Cardiac muscle cell (in vitro differentiated cells and primary cell): ENCODE data around the gene AOPEP. TPM values are rescaled to one million over a fixed set of nuclear protein-coding genes. Genes with fewer than 3 reads are reported as not detected.

Source experiments
- DNase-seq, 2 donors: peaks; one replicate each; pipeline versions ENCODE4 v3.0.0 to v3.0.0-alpha.2; 2010 to 2017; ENCODE audit warnings: low read depth in 1 of 2, low spot score in 1 of 2
- H3K27ac ChIP-seq: fragments of 200-600 bp; sonication (generic); 2 replicates; pipeline ENCODE4 v1.5.1; 2016
- H3K27me3 ChIP-seq: fragments of 200-600 bp; sonication (generic); 2 replicates; pipeline ENCODE4 v1.6.0; 2016; ENCODE audit warnings: control low read depth
- H3K36me3 ChIP-seq: fragments of 200-600 bp; sonication (generic); 2 replicates; pipeline ENCODE4 v1.5.1; 2016; ENCODE audit warnings: control low read depth
- H3K4me1 ChIP-seq: fragments of 200-600 bp; sonication (generic); 2 replicates; pipeline ENCODE4 v1.8.1; 2017; ENCODE audit warnings: low read depth, mild to moderate bottlenecking, mixed run types
- H3K4me3 ChIP-seq: fragments of 200-600 bp; sonication (generic); 2 replicates; pipeline ENCODE4 v1.5.1; 2016; ENCODE audit warnings: mild to moderate bottlenecking
- H3K9me3 ChIP-seq: fragments of 200-600 bp; sonication (generic); 2 replicates; pipeline ENCODE4 v1.5.1; 2017; ENCODE audit warnings: low read depth, mild to moderate bottlenecking, control low read depth
- CTCF ChIP-seq: IDR thresholded peaks from 2 replicates; pipeline ENCODE4 v1.5.1; 2012; ENCODE audit warnings: low read depth, mild to moderate bottlenecking, low read length
- polyA plus RNA-seq: library from polyadenylated mRNA; unstranded; fragments of >200 nt; fragmentation: Nextera tagmentation; extraction: Ambion mirVana; gene quantifications from 2 replicates; pipeline ENCODE4 v1.2.1, GENCODE V29; 2016
- total RNA-seq: library from RNA; depleted of rRNA; stranded (reverse); fragments of >200 nt; gene quantifications from 2 replicates; pipeline ENCODE4 v1.2.3, GENCODE V29; 2016

Gene AOPEP
- total and polyA plus RNA-seq, 2 experiments from 2014 or later = 46.8 to 88.7 TPM

GRCh38 chr9:94812343-94812742 is 85.8 kb downstream of the AOPEP start:
- Histone ChIP-seq H3K27ac (no peak overlapping the region), H3K9me3 (no peaks in the 10 kb centered on the region), H3K27me3 (no peaks in the 10 kb centered on the region), H3K36me3 (no peaks in the 10 kb centered on the region), H3K4me1 (peaks cover 3% of the 10 kb centered on the region), H3K4me3 (no peak overlapping the region)
- TF ChIP-seq CTCF = no peak
- DNase-seq = peak in 1 of 2 donors; percentile 76

DNA sequence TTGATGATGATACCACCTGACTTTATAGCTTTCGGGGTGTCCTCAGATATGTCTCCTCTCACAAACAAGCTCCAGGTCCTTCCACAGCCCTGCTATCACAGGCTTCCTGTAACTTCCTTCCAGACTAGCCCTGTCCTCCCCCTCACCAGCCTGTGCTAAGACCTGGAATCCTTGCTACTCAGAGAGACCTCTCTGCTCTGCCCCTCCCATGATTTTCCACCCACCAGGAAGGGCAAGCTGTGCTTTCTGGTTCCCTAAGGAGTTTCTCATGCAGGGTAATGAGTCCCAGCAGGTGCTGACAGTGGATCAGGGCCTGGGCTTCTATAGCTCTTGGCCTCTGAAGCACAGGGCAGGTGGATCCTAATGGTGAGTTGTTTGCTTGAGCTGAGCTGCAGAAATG is 86.9 kb downstream of the AOPEP start:
- Histone ChIP-seq H3K4me3 (no peak overlapping the region), H3K9me3 (no peaks in the 10 kb centered on the region), H3K27ac (no peak overlapping the region), H3K4me1 (peaks cover 3% of the 10 kb centered on the region), H3K36me3 (no peaks in the 10 kb centered on the region), H3K27me3 (no peaks in the 10 kb centered on the region)
- no peak for TF ChIP-seq CTCF
- DNase-seq = no peak

DNA sequence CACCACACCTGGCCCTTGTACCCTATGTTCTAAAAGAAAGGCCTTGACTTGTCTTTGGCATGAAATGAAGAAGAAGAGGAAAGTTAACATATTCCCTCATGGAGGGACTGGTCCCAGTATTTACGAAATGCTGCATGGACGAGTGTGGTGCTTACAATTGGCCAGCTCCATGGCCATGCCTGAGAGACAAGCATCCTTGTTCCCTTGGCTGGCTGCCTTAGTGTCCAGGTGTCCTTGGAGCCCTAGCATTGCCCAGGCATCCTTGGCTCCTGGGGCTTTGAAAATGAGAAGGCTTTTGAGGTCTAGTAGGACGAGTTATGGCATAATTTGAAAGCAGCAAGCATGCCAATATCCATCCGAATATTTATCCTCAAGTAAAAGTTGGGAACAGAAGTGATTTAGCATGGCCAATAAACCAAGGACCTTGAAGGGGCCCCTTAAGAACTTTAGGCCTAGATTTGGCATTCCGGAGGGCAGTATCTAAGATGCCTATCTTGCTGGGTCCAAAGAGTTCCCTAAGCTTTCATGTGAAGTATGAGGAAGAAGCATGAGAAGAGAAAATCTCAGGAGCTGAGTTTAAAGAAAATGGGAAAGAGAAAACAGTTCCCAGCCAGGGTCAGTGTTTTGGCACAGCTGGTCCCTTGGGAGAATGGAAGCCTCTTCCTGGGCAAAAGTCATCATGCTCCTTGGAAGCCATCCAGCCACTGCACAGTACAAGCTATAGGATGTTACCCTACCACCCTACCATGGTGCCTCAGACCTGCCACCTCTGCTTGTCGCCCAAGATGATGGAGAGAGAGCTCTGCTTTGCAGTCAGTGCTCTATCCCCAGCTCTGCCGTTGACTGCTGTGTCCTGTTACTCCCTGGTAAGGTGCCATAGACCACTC is 91.0 kb downstream of the AOPEP start:
- no peak overlapping the region for H3K27ac ChIP-seq
- no peaks in the 10 kb centered on the region for H3K36me3 ChIP-seq
- no peaks in the 10 kb centered on the region for H3K9me3 ChIP-seq
- no peak overlapping the region for H3K4me3 ChIP-seq
- no peaks in the 10 kb centered on the region for H3K27me3 ChIP-seq
- no peak for TF ChIP-seq CTCF
- peaks cover 20% of the 10 kb centered on the region for H3K4me1 ChIP-seq
- no peak for DNase-seq

- no peaks in the 10 kb centered on the region for H3K27me3 ChIP-seq
- H3K4me3 ChIP-seq = no peak overlapping the region
- H3K36me3 ChIP-seq = no peaks in the 10 kb centered on the region
- no peak for DNase-seq
- peaks cover 20% of the 10 kb centered on the region for H3K4me1 ChIP-seq
- H3K27ac ChIP-seq = no peak overlapping the region
- no peaks in the 10 kb centered on the region for H3K9me3 ChIP-seq
- no peak for TF ChIP-seq CTCF
These were observed 91.7 kb downstream of the AOPEP start for GRCh38 chr9:94818178-94818541.

DNA sequence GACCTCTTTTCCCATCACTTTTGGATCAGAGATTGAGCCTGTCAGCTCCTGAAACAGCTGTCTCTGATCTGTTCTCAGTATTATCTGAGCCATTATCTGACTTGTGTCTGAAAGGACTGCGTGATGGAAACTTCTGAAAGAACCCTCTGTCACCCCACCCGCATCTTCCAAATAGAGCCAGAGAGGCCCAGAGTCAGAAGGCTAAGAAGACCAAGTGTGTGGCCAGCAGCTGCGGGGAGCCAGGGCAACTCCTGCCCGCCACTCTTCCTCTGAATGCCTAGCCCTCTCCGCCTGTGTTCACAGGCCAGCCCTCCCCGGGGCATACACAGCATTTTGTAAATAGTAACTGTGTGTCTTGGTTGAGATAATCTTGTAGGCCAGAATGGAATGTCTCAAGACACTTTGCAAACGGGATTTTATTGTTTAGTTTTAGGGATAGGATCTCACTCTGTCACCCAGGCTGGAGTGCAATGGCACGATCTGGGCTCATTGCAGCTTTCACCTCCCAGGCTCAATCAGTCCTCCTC is 92.7 kb downstream of the AOPEP start:
- H3K36me3 ChIP-seq = no peaks in the 10 kb centered on the region
- peak overlapping the region; percentile 73 for H3K27ac ChIP-seq
- TF ChIP-seq CTCF = no peak
- H3K27me3 ChIP-seq = no peaks in the 10 kb centered on the region
- peak in 1 of 2 donors; percentile 17 for DNase-seq
- H3K4me1 ChIP-seq = peaks cover 17% of the 10 kb centered on the region
- H3K4me3 ChIP-seq = no peak overlapping the region
- no peaks in the 10 kb centered on the region for H3K9me3 ChIP-seq
